Stimulated activated CD4-positive, alpha-beta T cell treated with anti-CD3 and anti-CD28 coated beads, TNF-alpha, amount 100 ng/mL, for 48 hours (primary cell): ENCODE results near the gene CIB4.

ENCODE experiments used
- DNase-seq, 3 donors: peaks; one replicate each; pipeline ENCODE4 v3.0.0-alpha.2; 2020; ENCODE audit warnings: low read depth in 3 of 3

The CIB4 gene

GRCh38 chr2:26640781-26641564 is at the start of gene CIB4:
TSS of gene CIB4 (minus strand) at chr2:26641366. CDS start at chr2:26641314, 52 bp downstream.
- DNase-seq = no peak

- DNase-seq = no peak
Observed at GRCh38 chr2:26687801-26688200, 46.6 kb upstream of the CIB4 start.

- no peak for DNase-seq
Observed at GRCh38 chr2:26687328-26687727, 46.2 kb upstream of the CIB4 start.

- DNase-seq = no peak
Observed at GRCh38 chr2:26685989-26686839, 45.0 kb upstream of the CIB4 start.

GRCh38 chr2:26685341-26685740 is 44.2 kb upstream of the CIB4 start:
- no peak for DNase-seq

- no peak for DNase-seq
Observed at GRCh38 chr2:26683583-26683982, 42.4 kb upstream of the CIB4 start.

GRCh38 chr2:26682155-26682554 is 41.0 kb upstream of the CIB4 start:
- DNase-seq = no peak

GRCh38 chr2:26681656-26682055 is 40.5 kb upstream of the CIB4 start:
- no peak for DNase-seq

GRCh38 chr2:26679867-26680266 is 38.7 kb upstream of the CIB4 start:
- no peak for DNase-seq

GRCh38 chr2:26678035-26678434 is 36.9 kb upstream of the CIB4 start:
- no peak for DNase-seq

- no peak for DNase-seq
Observed at GRCh38 chr2:26675651-26676255, 34.6 kb upstream of the CIB4 start.

GRCh38 chr2:26674771-26675170 is 33.6 kb upstream of the CIB4 start:
- no peak for DNase-seq

- DNase-seq = no peak
Observed at GRCh38 chr2:26674002-26674751, 33.0 kb upstream of the CIB4 start.

GRCh38 chr2:26672818-26673393 is 31.7 kb upstream of the CIB4 start:
- DNase-seq = no peak

- no peak for DNase-seq
Observed at GRCh38 chr2:26672112-26672817, 31.1 kb upstream of the CIB4 start.

GRCh38 chr2:26671691-26672090 is 30.5 kb upstream of the CIB4 start:
- no peak for DNase-seq

GRCh38 chr2:26670931-26671460 is 29.8 kb upstream of the CIB4 start:
- DNase-seq = no peak

GRCh38 chr2:26670171-26670570 is 29.0 kb upstream of the CIB4 start:
- DNase-seq = no peak

GRCh38 chr2:26668856-26669750 is 27.9 kb upstream of the CIB4 start:
- DNase-seq = no peak

- no peak for DNase-seq
Observed at GRCh38 chr2:26668041-26668440, 26.9 kb upstream of the CIB4 start.
